Mesenchymal stem cell (in vitro differentiated cells and primary cell): ENCODE data around the gene MED9.

Experiments
- DNase-seq: peaks from one replicate; pipeline ENCODE4 v3.0.0-alpha.2; 2013
- H2AFZ ChIP-seq: one replicate; pipeline ENCODE4 v1.6.1; 2013; ENCODE audit warnings: low read depth, mild to moderate bottlenecking, control low read depth, inconsistent platforms, low read length, moderate library complexity
- H2AK5ac ChIP-seq: 2 replicates; pipeline ENCODE4 v1.6.1; 2013; ENCODE audit warnings: low read length, moderate library complexity, mild to moderate bottlenecking, inconsistent platforms; ENCODE audit not compliant: severe bottlenecking
- H2BK120ac ChIP-seq: one replicate; pipeline ENCODE4 v1.6.1; 2013; ENCODE audit warnings: low read depth, mild to moderate bottlenecking, inconsistent platforms, low read length, moderate library complexity
- H2BK12ac ChIP-seq, 2 experiments: one replicate each; pipeline ENCODE4 v1.6.1; 2013; ENCODE audit warnings: inconsistent platforms in 2 of 2, low read length in 2 of 2, mild to moderate bottlenecking in 2 of 2, moderate library complexity in 2 of 2, control low read depth in 1 of 2
- H2BK15ac ChIP-seq: one replicate; pipeline ENCODE4 v1.6.1; 2013; ENCODE audit warnings: mild to moderate bottlenecking, low read depth, inconsistent platforms; ENCODE audit not compliant: poor library complexity, severe bottlenecking
- H2BK5ac ChIP-seq: 2 replicates; pipeline ENCODE4 v1.6.1; 2013; ENCODE audit warnings: low read depth, mild to moderate bottlenecking, low read length, control low read depth, inconsistent platforms; ENCODE audit not compliant: poor library complexity, severe bottlenecking
- H3K14ac ChIP-seq, 2 experiments: one replicate each; pipeline ENCODE4 v1.6.1; 2013; ENCODE audit warnings: inconsistent platforms in 2 of 2, low read length in 2 of 2, control low read depth in 1 of 2, mild to moderate bottlenecking in 1 of 2, moderate library complexity in 1 of 2
- H3K18ac ChIP-seq, 2 experiments: one replicate each; pipeline ENCODE4 v1.6.1; 2013; ENCODE audit warnings: inconsistent platforms in 2 of 2, low read length in 2 of 2, control low read depth in 1 of 2, low read depth in 1 of 2, mild to moderate bottlenecking in 1 of 2
- H3K23ac ChIP-seq, 2 experiments: one replicate each; pipeline ENCODE4 v1.6.1; 2013; ENCODE audit warnings: inconsistent platforms in 2 of 2, low read length in 2 of 2, mild to moderate bottlenecking in 2 of 2, moderate library complexity in 2 of 2, control low read depth in 1 of 2
- H3K27ac ChIP-seq: 2 replicates; pipeline ENCODE4 v1.5.1; 2013; ENCODE audit warnings: mild to moderate bottlenecking, moderate library complexity, low read length, control low read depth, inconsistent platforms; ENCODE audit not compliant: poor library complexity, severe bottlenecking
- H3K27me3 ChIP-seq, 2 experiments: 2 replicates each; pipeline versions ENCODE4 v1.6.1 to v1.7.0; 2013; ENCODE audit warnings: low read length in 2 of 2, mild to moderate bottlenecking in 2 of 2, moderate library complexity in 2 of 2, control low read depth in 1 of 2, inconsistent platforms in 1 of 2; ENCODE audit not compliant: control insufficient read depth in 1 of 2, insufficient read depth in 1 of 2
- H3K36me3 ChIP-seq, 2 experiments: 2 replicates each; pipeline versions ENCODE4 v1.6.1 to v1.7.0; 2013; ENCODE audit warnings: low read length in 2 of 2, control low read depth in 1 of 2, inconsistent platforms in 1 of 2, low read depth in 1 of 2, mild to moderate bottlenecking in 1 of 2; ENCODE audit not compliant: insufficient read depth in 2 of 2, control insufficient read depth in 1 of 2
- H3K4ac ChIP-seq, 2 experiments: one replicate each; pipeline ENCODE4 v1.6.1; 2013; ENCODE audit warnings: inconsistent platforms in 2 of 2, low read length in 2 of 2, mild to moderate bottlenecking in 2 of 2, moderate library complexity in 2 of 2, control low read depth in 1 of 2, low read depth in 1 of 2
- H3K4me1 ChIP-seq: 2 replicates; pipeline ENCODE4 v1.6.1; 2013; ENCODE audit warnings: low read depth, low read length, control low read depth; ENCODE audit not compliant: control insufficient read depth, insufficient read depth
- H3K4me2 ChIP-seq: 2 replicates; pipeline ENCODE4 v1.6.1; 2013; ENCODE audit warnings: low read length, mild to moderate bottlenecking, inconsistent platforms; ENCODE audit not compliant: poor library complexity, severe bottlenecking
- H3K4me3 ChIP-seq, 2 experiments: 2 replicates each; pipeline versions ENCODE4 v1.5.1 to v1.7.0; 2013; ENCODE audit warnings: low read length in 2 of 2, mild to moderate bottlenecking in 2 of 2, control low read depth in 1 of 2, low read depth in 1 of 2; ENCODE audit not compliant: insufficient read depth in 1 of 2
- H3K79me1 ChIP-seq: replicated peaks from 2 replicates; pipeline ENCODE4 v1.6.1; 2013; ENCODE audit warnings: mild to moderate bottlenecking, control low read depth, low read length, inconsistent platforms; ENCODE audit not compliant: poor library complexity, severe bottlenecking
- H3K9ac ChIP-seq: 2 replicates; pipeline ENCODE4 v1.7.0; 2013; ENCODE audit warnings: mild to moderate bottlenecking, low read length, moderate library complexity
- H3K9me3 ChIP-seq: 2 replicates; pipeline ENCODE4 v1.7.0; 2013; ENCODE audit warnings: mild to moderate bottlenecking, low read length; ENCODE audit not compliant: control insufficient read depth
- H4K8ac ChIP-seq: one replicate; pipeline ENCODE4 v1.6.1; 2013; ENCODE audit warnings: inconsistent platforms, mild to moderate bottlenecking, low read length, moderate library complexity
- H4K91ac ChIP-seq: one replicate; pipeline ENCODE4 v1.6.1; 2013; ENCODE audit warnings: mild to moderate bottlenecking, low read length, inconsistent platforms
- WGBS: methylation state at CpG from one replicate; pipeline ENCODE4 v1.1.7; 2013; ENCODE audit warnings: mixed read lengths; 5-methylcytosine and 5-hydroxymethylcytosine counted together

MED9 gene

GRCh38 chr17:17533901-17534441 lies 57.2 kb downstream of the MED9 start:
- Histone ChIP-seq H3K4me2 (no peak overlapping the region), H3K9me3 (no peaks in the 10 kb centered on the region), H2BK120ac (no peak overlapping the region), H2BK12ac (no peak overlapping the region), H2AK5ac (no peak overlapping the region), H3K23ac (no peak overlapping the region), H3K14ac (no peak overlapping the region), H3K18ac (no peak overlapping the region), H3K36me3 (peaks cover 0 to 3% of the 10 kb centered on the region in 2 experiments), H3K27ac (no peak overlapping the region), H3K79me1 (no peaks in the 10 kb centered on the region), H2AFZ (no peak overlapping the region), H3K4me1 (peaks cover 8% of the 10 kb centered on the region), H4K8ac (no peak overlapping the region), H3K4me3 (no peak overlapping the region), H2BK5ac (no peak overlapping the region), H3K4ac (no peak overlapping the region), H4K91ac (no peak overlapping the region), H3K9ac (no peak overlapping the region), H2BK15ac (no peak overlapping the region), H3K27me3 (no peaks in the 10 kb centered on the region)
- DNase-seq = no peak
- 93% methylated on average over 3 of the region's 3 CpGs for WGBS

DNA sequence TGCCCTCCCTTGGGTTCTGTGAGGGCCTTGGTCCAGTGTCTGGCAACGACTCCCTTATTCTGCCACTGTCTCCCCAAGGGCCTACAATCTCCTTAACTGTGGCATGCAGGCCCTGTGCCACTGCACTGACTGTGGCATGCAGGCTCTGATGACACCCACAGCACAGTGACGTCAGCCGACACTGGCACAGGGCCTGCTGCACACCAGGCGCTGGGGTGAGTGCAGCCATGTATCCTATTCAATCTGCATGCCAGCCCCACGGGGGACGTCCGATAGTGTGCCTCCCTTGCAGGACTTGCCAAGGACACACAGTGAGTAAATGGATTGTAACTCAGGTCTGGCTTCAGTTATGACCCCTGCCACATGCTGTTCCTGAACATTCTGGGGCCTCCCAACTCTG lies 59.2 kb downstream of the MED9 start:
- Histone ChIP-seq H4K8ac (no peak overlapping the region), H3K9me3 (no peaks in the 10 kb centered on the region), H2AK5ac (no peak overlapping the region), H4K91ac (no peak overlapping the region), H3K79me1 (no peaks in the 10 kb centered on the region), H3K27me3 (no peaks in the 10 kb centered on the region), H3K36me3 (peaks cover 0 to 3% of the 10 kb centered on the region in 2 experiments), H2BK120ac (no peak overlapping the region), H3K14ac (no peak overlapping the region), H3K4me3 (no peak overlapping the region), H3K4me2 (no peak overlapping the region), H3K23ac (no peak overlapping the region), H3K4me1 (peaks cover 8% of the 10 kb centered on the region), H2BK12ac (no peak overlapping the region), H2BK5ac (no peak overlapping the region), H3K4ac (no peak overlapping the region), H3K18ac (no peak overlapping the region), H2BK15ac (no peak overlapping the region), H3K27ac (no peak overlapping the region), H3K9ac (no peak overlapping the region), H2AFZ (no peak overlapping the region)
- WGBS = 92% methylated on average over 7 of the region's 7 CpGs
- DNase-seq = no peak

DNA sequence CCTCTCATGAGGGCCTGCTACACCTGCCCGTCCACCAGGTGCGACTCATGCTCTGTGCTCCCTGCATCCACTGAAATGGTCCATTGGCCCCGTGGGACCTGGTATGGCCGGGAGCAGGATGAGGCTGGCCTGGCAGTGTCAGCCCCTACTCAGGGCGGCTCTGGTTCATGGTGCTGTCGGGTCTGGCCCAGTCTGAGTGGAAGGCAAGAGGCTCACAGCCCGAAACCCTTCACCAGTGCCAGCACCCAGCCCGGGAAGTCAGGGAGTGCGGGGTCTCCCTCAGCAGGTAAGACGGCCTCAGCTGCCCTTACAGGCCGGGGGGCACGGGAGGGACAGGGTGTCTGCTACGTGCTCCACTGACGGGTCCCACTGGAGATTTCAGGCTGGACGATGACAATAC lies 59.9 kb downstream of the MED9 start:
- H3K4me3 ChIP-seq = no peak overlapping the region
- no peak overlapping the region for H3K4ac ChIP-seq
- no peak overlapping the region for H4K91ac ChIP-seq
- 90% methylated on average over 15 of the region's 15 CpGs for WGBS
- no peak for DNase-seq
- no peak overlapping the region for H2AFZ ChIP-seq
- no peak overlapping the region for H3K9ac ChIP-seq
- no peak overlapping the region for H2BK15ac ChIP-seq
- H3K14ac ChIP-seq = peak overlapping the region in 1 of 2 experiments; percentile 19
- H3K79me1 ChIP-seq = no peaks in the 10 kb centered on the region
- H2AK5ac ChIP-seq = no peak overlapping the region
- no peak overlapping the region for H3K4me2 ChIP-seq
- no peak overlapping the region for H2BK120ac ChIP-seq
- H3K23ac ChIP-seq = no peak overlapping the region
- H3K27ac ChIP-seq = no peak overlapping the region
- no peak overlapping the region for H3K18ac ChIP-seq
- H3K27me3 ChIP-seq = no peaks in the 10 kb centered on the region
- no peaks in the 10 kb centered on the region for H3K9me3 ChIP-seq
- H2BK12ac ChIP-seq = no peak overlapping the region
- H2BK5ac ChIP-seq = no peak overlapping the region
- peaks cover 8% of the 10 kb centered on the region for H3K4me1 ChIP-seq
- H4K8ac ChIP-seq = no peak overlapping the region
- peaks cover 0 to 3% of the 10 kb centered on the region in 2 experiments for H3K36me3 ChIP-seq

DNA sequence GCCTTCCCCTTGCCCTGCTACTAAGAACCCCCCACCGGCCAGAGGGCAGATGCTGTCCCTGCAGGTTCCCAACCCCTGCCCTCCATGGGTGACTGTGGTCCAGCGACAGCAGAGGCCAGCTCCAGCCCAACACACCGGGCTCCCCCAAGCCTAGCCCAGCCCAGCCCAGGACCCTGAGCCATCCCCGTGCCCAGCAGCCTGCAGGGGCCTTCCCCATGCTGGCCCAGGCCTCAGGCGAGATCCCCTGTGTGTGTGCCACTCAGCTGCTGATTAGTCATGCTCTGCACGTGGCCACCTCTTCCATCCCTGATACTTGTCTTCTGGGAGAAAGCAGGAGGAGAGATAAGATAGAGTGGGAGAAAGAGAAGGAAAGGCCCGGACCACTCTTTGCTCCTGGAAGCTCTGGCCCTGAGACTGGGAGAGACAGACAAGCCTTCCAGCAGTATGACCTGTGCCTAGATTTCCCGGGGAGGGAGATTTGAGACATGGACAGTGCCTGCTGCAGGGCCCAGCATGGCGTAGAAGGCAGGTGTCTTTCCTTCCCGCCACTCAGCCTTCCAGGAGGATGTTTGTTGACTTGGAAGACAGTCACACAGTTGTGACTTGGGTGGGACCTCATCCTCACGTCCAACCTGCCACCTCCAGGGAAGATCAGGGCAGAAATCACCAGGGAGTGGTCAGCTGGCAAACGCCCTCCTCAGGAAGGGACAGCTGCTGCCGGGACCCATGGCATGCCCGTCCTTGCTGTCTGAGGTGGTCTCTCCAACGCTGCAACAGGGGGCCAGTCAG lies 60.7 kb downstream of the MED9 start:
- no peak overlapping the region for H3K4me3 ChIP-seq
- H2BK12ac ChIP-seq = no peak overlapping the region
- no peak overlapping the region for H3K18ac ChIP-seq
- DNase-seq = peak; percentile 4
- H3K23ac ChIP-seq = no peak overlapping the region
- 85% methylated on average over 15 of the region's 15 CpGs for WGBS
- H3K36me3 ChIP-seq = peaks cover 0 to 3% of the 10 kb centered on the region in 2 experiments
- no peaks in the 10 kb centered on the region for H3K27me3 ChIP-seq
- H2BK120ac ChIP-seq = no peak overlapping the region
- no peaks in the 10 kb centered on the region for H3K79me1 ChIP-seq
- no peak overlapping the region for H3K27ac ChIP-seq
- no peaks in the 10 kb centered on the region for H3K9me3 ChIP-seq
- no peak overlapping the region for H3K4me2 ChIP-seq
- H3K9ac ChIP-seq = no peak overlapping the region
- H4K8ac ChIP-seq = no peak overlapping the region
- no peak overlapping the region for H2AFZ ChIP-seq
- peaks cover 8% of the 10 kb centered on the region for H3K4me1 ChIP-seq
- no peak overlapping the region for H3K4ac ChIP-seq
- no peak overlapping the region for H2BK5ac ChIP-seq
- H3K14ac ChIP-seq = peak overlapping the region in 1 of 2 experiments; percentile 56
- no peak overlapping the region for H4K91ac ChIP-seq
- H2BK15ac ChIP-seq = no peak overlapping the region
- no peak overlapping the region for H2AK5ac ChIP-seq
